SK-N-SH (cell line): ENCODE measurements around the gene CLCNKB. TPM values are rescaled to one million over a fixed set of nuclear protein-coding genes. Genes with fewer than 3 reads are reported as not detected.

Experiments
- CTCF ChIA-PET: fragments of 300-600, 350-600 bp; formaldehyde crosslinking; extraction: SDS; loops from one replicate; lab custom pipeline; 2021; lab: Yijun Ruan, JAX
- POLR2A ChIA-PET: fragments of 350-600 bp; sonication (Branson Sonifier 250); formaldehyde crosslinking; extraction: SDS; loops from one replicate; lab custom pipeline; 2020; ENCODE audit warnings: antibody characterized with exemption, inconsistent platforms; lab: Yijun Ruan, JAX
- DNase-seq: peaks from one replicate; pipeline ENCODE4 v3.0.0; 2012
- H2AFZ ChIP-seq: fragments of 200-600 bp; sonication (generic); 2 replicates; pipeline ENCODE4 v1.8.1; 2016; ENCODE audit warnings: antibody characterized with exemption, mild to moderate bottlenecking, low read depth
- H3F3A ChIP-seq: fragments of 200-600 bp; sonication (generic); replicated peaks from 2 replicates; pipeline ENCODE3; 2016; ENCODE audit warnings: antibody characterized with exemption, mild to moderate bottlenecking; ENCODE audit not compliant: insufficient read depth
- H3K27ac ChIP-seq, 2 experiments: fragments of 200-500 bp in 1 of 2; fragments of 200-600 bp in 1 of 2; sonication (Bioruptor generic) in 1 of 2; sonication (generic), shearing (Covaris generic) in 1 of 2; 2 replicates each; pipeline versions ENCODE4 v1.5.1 to v1.6.1; 2014 to 2016; ENCODE audit warnings: low read depth in 2 of 2, inconsistent platforms in 1 of 2, low read length in 1 of 2, mild to moderate bottlenecking in 1 of 2, mixed read lengths in 1 of 2
- H3K27me3 ChIP-seq: fragments of 200-600 bp; sonication (generic), shearing (Covaris generic); 2 replicates; pipeline ENCODE4 v1.6.1; 2016; ENCODE audit warnings: mixed run types; ENCODE audit not compliant: insufficient read depth
- H3K36me3 ChIP-seq, 2 experiments: fragments of 200-500 bp in 1 of 2; fragments of 200-600 bp in 1 of 2; sonication (Bioruptor generic) in 1 of 2; sonication (generic) in 1 of 2; replicated peaks in 1 of 2; 2 replicates each; pipeline versions ENCODE3 to v1.5.1; 2014 to 2016; ENCODE audit warnings: low read length in 1 of 2, mild to moderate bottlenecking in 1 of 2; ENCODE audit not compliant: insufficient read depth in 2 of 2, control insufficient read depth in 1 of 2
- H3K4me1 ChIP-seq, 2 experiments: fragments of 200-500 bp in 1 of 2; fragments of 200-600 bp in 1 of 2; sonication (Bioruptor generic) in 1 of 2; sonication (generic), shearing (Covaris generic) in 1 of 2; 2 replicates each; pipeline versions ENCODE4 v1.5.1 to v1.6.1; 2014 to 2016; ENCODE audit warnings: low read depth in 1 of 2, low read length in 1 of 2, mixed run types in 1 of 2; ENCODE audit not compliant: insufficient read depth in 2 of 2, control insufficient read depth in 1 of 2
- H3K4me2 ChIP-seq: fragments of 200-600 bp; sonication (generic), shearing (Covaris generic); 2 replicates; pipeline ENCODE4 v1.6.1; 2017; ENCODE audit warnings: mixed run types
- H3K4me3 ChIP-seq, 2 experiments: fragments of 200-500 bp in 1 of 2; fragments of 200-600 bp in 1 of 2; sonication (Bioruptor generic) in 1 of 2; sonication (generic), shearing (Covaris generic) in 1 of 2; 2 replicates each; pipeline versions ENCODE4 v1.5.1 to v1.8.1; 2014 to 2016; ENCODE audit warnings: low read depth in 2 of 2, inconsistent platforms in 1 of 2, low read length in 1 of 2, mild to moderate bottlenecking in 1 of 2, mixed read lengths in 1 of 2, moderate library complexity in 1 of 2
- H3K79me2 ChIP-seq: fragments of 200-600 bp; sonication (generic); 2 replicates; pipeline ENCODE4 v1.8.1; 2017; ENCODE audit warnings: mild to moderate bottlenecking; ENCODE audit not compliant: insufficient read depth
- H3K9ac ChIP-seq: fragments of 200-600 bp; sonication (generic); 2 replicates; pipeline ENCODE4 v1.6.1; 2017; ENCODE audit warnings: mixed run types
- H3K9me2 ChIP-seq: fragments of 200-600 bp; sonication (generic); 2 replicates; pipeline ENCODE4 v1.6.1; 2017; ENCODE audit warnings: mixed run types
- H3K9me3 ChIP-seq: fragments of 200-600 bp; sonication (generic); 2 replicates; pipeline ENCODE4 v1.6.1; 2017; ENCODE audit warnings: mixed run types, mild to moderate bottlenecking, moderate library complexity
- H4K20me1 ChIP-seq: fragments of 200-600 bp; sonication (generic); 2 replicates; pipeline ENCODE4 v1.6.1; 2017; ENCODE audit warnings: mild to moderate bottlenecking, mixed run types; ENCODE audit not compliant: insufficient read depth
- EP300 ChIP-seq, 2 experiments: IDR thresholded peaks; 2 replicates each; pipeline versions ENCODE4 v1.4.0 to v1.6.1; 2012; ENCODE audit warnings: borderline replicate concordance in 1 of 2, low read depth in 1 of 2, low read length in 1 of 2
- FOSL2 ChIP-seq: IDR thresholded peaks from 2 replicates; pipeline ENCODE4 v1.4.0; 2012; ENCODE audit warnings: low read depth, mild to moderate bottlenecking, moderate library complexity, borderline replicate concordance
- FOXJ3 ChIP-seq: sonication (generic); formaldehyde crosslinking; IDR thresholded peaks from 2 replicates; pipeline ENCODE4 v1.5.1; 2020; ENCODE audit warnings: mild to moderate bottlenecking, missing genetic modification reagents
- GATA2 ChIP-seq: sonication (generic); formaldehyde crosslinking; IDR thresholded peaks from 2 replicates; pipeline ENCODE4 v1.5.0; 2020; ENCODE audit warnings: mild to moderate bottlenecking, missing genetic modification reagents
- MXI1 ChIP-seq: IDR thresholded peaks from 2 replicates; pipeline ENCODE4 v1.6.1; 2012; ENCODE audit warnings: mild to moderate bottlenecking, low read depth, low read length, improper control_type of control experiment
- NRF1 ChIP-seq: IDR thresholded peaks from 2 replicates; pipeline ENCODE4 v1.6.1; 2012; ENCODE audit warnings: low read depth, mild to moderate bottlenecking, low read length
- PBX3 ChIP-seq: IDR thresholded peaks from 2 replicates; pipeline ENCODE4; 2012
- REST ChIP-seq: IDR thresholded peaks from 2 replicates; pipeline ENCODE4 v1.6.1; 2012; ENCODE audit warnings: mild to moderate bottlenecking, low read depth, low read length, moderate library complexity
- TAF1 ChIP-seq: IDR thresholded peaks from 2 replicates; pipeline ENCODE4 v1.6.1; 2012; ENCODE audit warnings: low read depth, mild to moderate bottlenecking, low read length, moderate library complexity, borderline replicate concordance
- TCF12 ChIP-seq: IDR thresholded peaks from 2 replicates; pipeline ENCODE4 v1.4.0; 2012
- WGBS: methylation state at CpG from one replicate; pipeline ENCODE4 v1.1.6; 2017; ENCODE audit warnings: low lambda C conversion rate; 5-methylcytosine and 5-hydroxymethylcytosine counted together
- polyA plus RNA-seq, 3 experiments: library from polyadenylated mRNA; depleted of rRNA; stranded (reverse); fragments of >200 nt; gene quantifications; 2 replicates each; pipeline ENCODE4 v1.2.3, GENCODE V29; 2012
- TF ChIP-seq, protein P1 (sequence below): fragments of 150-350 bp; IDR thresholded peaks from 2 replicates; pipeline ENCODE4 v1.6.1; 2016; ENCODE audit warnings: mild to moderate bottlenecking, low read depth, low read length
- TF ChIP-seq, protein P2 (sequence below): IDR thresholded peaks from 2 replicates; pipeline ENCODE4 v1.4.0; 2012; ENCODE audit warnings: low read depth
- TF ChIP-seq, protein P3 (sequence below): IDR thresholded peaks from 2 replicates; pipeline ENCODE4 v1.4.0; 2012; ENCODE audit warnings: low read depth, borderline replicate concordance

Gene CLCNKB
- polyA plus RNA-seq, 1 of the 3 experiments (the other 2 are of a cell fraction): 0.41 TPM

GRCh38 chr1:16076865-16077238 lies 33.3 kb downstream of the CLCNKB start:
- DNase-seq: peak; percentile 82
- POLR2A ChIA-PET: no interaction called here

More at GRCh38 chr1:16076865-16077238, 33.3 kb downstream of the CLCNKB start:
- no peak overlapping the region for H2AFZ ChIP-seq
- no peak overlapping the region for H3K4me3 ChIP-seq
- H3K9me2 ChIP-seq: no peaks in the 10 kb centered on the region
- peak overlapping the region in 1 of 2 experiments; percentile 72; a peak in 2 of 4 replicates for H3K27ac ChIP-seq
- no peaks in the 10 kb centered on the region for H3K79me2 ChIP-seq
- CTCF ChIA-PET: interaction anchor here (2.0 to 12.3 kb wide), 7 partner anchors 21 to 286 kb away, joined by 7 to 513 read pairs (median 93); partner anchors contain the start of gene EPHA2
- H3K27me3 ChIP-seq: no peaks in the 10 kb centered on the region
- WGBS: 28% methylated on average over 9 of the region's 11 CpGs
- H3K4me2 ChIP-seq: peak overlapping the region; percentile 64
- peaks cover 29% of the 10 kb centered on the region for H3F3A ChIP-seq
- TF ChIP-seq MXI1: peak; percentile 92; the same call in 1 of the 2 replicates
- peak; percentile 61 for TF ChIP-seq FOXJ3 (CRISPR knock-in tag)
- no peak for TF ChIP-seq NRF1
- TF ChIP-seq PBX3: peak; percentile 79
- peak in 1 of 2 experiments; percentile 26; a peak in 2 of 4 replicates for TF ChIP-seq EP300 (IDR thresholded peaks at IDR 0.05; ENCODE audit: borderline replicate concordance in 1 of 2, low read depth in 1 of 2, low read length in 1 of 2)
- peak; percentile 73; the same call in 1 of the 2 replicates for TF ChIP-seq FOSL2
- TF ChIP-seq TAF1: no peak
- TF ChIP-seq, protein P1, sequence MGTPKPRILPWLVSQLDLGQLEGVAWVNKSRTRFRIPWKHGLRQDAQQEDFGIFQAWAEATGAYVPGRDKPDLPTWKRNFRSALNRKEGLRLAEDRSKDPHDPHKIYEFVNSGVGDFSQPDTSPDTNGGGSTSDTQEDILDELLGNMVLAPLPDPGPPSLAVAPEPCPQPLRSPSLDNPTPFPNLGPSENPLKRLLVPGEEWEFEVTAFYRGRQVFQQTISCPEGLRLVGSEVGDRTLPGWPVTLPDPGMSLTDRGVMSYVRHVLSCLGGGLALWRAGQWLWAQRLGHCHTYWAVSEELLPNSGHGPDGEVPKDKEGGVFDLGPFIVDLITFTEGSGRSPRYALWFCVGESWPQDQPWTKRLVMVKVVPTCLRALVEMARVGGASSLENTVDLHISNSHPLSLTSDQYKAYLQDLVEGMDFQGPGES: no peak
- TF ChIP-seq, protein P2, sequence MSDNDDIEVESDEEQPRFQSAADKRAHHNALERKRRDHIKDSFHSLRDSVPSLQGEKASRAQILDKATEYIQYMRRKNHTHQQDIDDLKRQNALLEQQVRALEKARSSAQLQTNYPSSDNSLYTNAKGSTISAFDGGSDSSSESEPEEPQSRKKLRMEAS: peak; percentile 93
- TF ChIP-seq REST: 0 out of 2 replicates have a peak, but pooled peaks have one; percentile 38
- peak; percentile 65; the same call in 1 of the 2 replicates for TF ChIP-seq TCF12
- TF ChIP-seq, protein P3, sequence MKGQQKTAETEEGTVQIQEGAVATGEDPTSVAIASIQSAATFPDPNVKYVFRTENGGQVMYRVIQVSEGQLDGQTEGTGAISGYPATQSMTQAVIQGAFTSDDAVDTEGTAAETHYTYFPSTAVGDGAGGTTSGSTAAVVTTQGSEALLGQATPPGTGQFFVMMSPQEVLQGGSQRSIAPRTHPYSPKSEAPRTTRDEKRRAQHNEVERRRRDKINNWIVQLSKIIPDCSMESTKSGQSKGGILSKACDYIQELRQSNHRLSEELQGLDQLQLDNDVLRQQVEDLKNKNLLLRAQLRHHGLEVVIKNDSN: peak; percentile 50; the same call in 1 of the 2 replicates
- TF ChIP-seq GATA2 (CRISPR knock-in tag): peak; percentile 81
- no peaks in the 10 kb centered on the region for H4K20me1 ChIP-seq
- peaks cover 15 to 26% of the 10 kb centered on the region in 2 experiments; a peak in 3 of 4 replicates for H3K4me1 ChIP-seq
- H3K9me3 ChIP-seq: no peaks in the 10 kb centered on the region
- no peaks in the 10 kb centered on the region for H3K36me3 ChIP-seq
- no peak overlapping the region for H3K9ac ChIP-seq
